HG02970 (cell line): ENCODE measurements around the gene DNAJC1.
"Not testable (repeated sequence)": the region's sequence is repeated elsewhere in the genome, so short reads cannot be mapped to it uniquely, and the experiment has no call there.

Experiments
- ATAC-seq: cut with Tn5 transposase; IDR thresholded peaks from one replicate; pipeline ENCODE4 v1.9.1; 2021; ENCODE audit warnings: mild to moderate bottlenecking, moderate library complexity, moderate number of reproducible peaks; ENCODE audit not compliant: unreplicated experiment, low FRiP score

Gene DNAJC1

DNA sequence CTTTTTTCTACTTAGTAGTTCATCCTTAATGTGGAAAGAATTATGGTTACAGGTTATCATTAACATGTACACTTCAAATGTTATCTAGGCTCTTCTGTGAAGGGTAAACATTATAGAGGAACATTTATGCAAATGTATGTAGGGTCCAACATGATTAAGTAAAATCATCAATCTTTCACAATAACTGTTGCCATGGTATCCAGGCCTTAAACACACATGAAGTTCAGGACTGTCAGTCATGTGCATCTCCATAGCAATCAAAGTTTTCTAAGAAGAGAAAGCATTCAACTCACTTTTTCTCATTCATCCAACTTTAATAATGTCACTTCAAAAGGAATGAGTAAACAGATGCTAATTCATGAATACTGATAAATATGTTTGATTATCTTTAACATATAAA lies 83.6 kb downstream of the DNAJC1 start:
- no peak for ATAC-seq

DNA sequence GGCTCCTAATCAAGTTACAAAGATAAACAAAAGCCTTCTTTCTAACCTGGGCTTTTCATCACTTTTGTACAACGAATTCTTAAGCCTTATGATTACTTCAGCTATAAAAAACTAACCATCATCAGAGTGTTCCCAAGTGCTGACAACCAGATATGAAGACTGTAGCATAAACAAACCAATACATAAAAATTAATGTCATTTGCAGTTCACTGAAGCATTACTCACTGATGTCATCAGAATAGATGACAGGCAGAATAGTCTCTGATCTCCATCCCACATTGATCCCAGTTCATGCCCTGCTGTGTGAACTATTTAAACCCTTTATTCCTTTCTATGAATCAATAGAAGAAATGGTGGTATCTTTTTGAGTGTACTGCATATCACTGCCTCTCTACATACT lies 84.4 kb downstream of the DNAJC1 start:
- no peak for ATAC-seq

DNA sequence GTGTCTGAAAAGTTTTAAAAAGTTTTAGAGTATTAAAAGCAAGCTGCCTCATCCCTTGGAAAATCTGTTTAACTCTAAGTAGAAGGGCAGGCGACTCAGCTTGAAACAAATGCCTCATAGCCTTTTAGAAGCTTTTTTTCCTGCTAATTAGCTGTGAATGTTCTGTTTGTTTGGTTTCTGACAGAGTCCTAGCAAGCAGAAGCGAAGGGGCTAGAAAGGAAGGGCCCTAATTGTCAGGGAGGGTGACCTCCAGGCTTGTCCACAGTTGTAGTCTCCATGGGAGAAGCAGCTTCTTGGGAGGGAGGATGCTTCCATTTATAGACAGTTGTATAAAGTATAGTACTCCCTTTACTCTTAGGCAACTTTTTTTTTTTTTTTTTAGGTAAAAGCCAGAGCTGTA lies 90.9 kb downstream of the DNAJC1 start:
- no peak for ATAC-seq

DNA sequence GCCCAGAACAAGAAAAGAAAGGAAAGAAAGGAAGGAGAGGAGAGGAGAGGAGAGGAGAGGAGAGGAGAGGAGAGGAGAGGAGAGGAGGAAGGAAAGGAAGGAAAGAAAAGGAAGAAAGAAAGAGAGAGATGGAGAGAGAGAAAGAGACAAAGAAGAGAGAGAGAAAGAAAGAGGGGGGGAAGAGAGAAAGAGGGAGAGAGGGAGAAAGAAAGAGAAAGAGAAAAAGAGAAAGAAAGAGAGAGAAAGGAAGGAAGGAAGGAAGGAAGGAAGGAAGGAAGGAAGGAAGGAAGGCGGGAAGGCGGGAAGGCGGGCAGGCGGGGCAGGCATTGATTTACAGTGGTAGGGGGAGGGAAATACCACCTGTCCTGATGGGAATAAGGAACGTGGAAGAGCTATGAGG lies 92.7 kb downstream of the DNAJC1 start:
- no peak for ATAC-seq

DNA sequence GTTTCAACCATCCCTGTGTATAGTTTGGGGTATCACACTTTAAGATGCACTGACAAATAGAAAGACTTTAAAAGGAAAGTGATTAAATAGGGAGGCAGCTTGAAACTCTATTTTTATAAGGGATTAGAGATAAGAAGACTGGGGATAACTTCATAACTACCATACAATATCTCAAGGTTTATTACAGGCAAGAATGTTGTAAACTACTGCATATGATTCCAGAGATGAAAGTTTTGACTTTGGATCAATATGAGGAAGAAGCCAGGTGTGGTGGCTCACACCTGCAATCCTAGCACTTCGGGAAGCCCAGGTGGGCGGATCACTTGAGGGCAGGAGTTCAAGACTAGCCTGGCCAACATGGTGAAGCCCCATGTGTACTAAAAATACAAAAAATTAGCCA lies 96.1 kb downstream of the DNAJC1 start:
- ATAC-seq, result no peak

DNA sequence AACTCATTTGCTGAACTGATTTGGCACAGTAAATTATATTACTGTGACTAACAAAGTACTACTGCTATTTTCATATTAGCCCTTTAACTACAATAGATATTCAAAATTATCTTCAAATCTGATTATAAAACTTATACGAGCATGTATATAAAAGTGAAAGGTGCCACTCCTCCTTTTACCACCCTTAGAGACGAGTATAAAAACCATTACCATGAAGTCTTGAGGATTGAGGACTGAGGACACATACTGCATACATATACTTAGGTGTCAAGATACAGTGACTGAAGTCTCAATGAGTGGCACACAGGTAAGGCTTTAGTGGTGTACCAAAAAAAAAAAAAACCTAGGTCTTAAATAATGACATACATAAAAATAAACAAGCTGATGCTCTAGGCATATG lies 98.6 kb downstream of the DNAJC1 start:
- no peak for ATAC-seq

DNA sequence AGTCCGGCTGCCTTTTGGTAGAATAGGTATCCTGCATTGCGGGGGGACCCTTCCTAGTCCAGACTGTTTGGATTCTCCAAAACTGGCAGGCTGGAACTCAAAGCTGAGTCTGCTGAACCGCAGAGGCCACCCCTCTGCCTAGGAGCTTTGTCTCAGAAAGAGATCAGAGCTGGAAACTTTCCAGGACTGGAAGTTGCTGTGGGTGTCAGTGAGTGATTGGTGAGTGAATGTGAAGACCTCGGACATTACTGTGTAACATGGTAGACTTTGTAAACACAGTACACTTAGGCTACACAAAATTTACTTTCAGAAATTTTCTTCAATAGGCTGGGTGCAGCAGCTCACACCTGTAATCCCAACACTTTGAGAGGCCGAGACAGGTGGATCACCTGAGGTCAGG lies 103.8 kb downstream of the DNAJC1 start:
- no peak for ATAC-seq

DNA sequence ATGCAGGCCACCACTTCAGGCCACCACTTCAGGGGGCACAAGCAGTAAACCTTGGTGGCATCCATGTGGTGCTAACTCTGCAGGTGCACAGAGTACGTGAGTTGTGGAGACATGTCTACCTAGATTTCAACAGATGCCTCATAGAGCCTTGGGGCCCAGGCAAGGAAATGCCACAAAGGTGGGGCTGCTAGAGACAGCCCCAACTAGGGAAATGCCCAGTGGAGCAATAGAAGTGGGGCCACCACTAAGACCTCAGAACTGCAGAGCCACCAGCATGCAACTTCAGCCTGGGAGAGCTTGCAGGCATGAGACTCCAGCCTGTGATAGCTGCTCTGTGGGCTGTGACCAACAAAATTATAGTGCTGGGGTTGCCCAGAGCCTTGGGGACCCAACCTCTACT lies 107.6 kb downstream of the DNAJC1 start:
- ATAC-seq, result no peak

DNA sequence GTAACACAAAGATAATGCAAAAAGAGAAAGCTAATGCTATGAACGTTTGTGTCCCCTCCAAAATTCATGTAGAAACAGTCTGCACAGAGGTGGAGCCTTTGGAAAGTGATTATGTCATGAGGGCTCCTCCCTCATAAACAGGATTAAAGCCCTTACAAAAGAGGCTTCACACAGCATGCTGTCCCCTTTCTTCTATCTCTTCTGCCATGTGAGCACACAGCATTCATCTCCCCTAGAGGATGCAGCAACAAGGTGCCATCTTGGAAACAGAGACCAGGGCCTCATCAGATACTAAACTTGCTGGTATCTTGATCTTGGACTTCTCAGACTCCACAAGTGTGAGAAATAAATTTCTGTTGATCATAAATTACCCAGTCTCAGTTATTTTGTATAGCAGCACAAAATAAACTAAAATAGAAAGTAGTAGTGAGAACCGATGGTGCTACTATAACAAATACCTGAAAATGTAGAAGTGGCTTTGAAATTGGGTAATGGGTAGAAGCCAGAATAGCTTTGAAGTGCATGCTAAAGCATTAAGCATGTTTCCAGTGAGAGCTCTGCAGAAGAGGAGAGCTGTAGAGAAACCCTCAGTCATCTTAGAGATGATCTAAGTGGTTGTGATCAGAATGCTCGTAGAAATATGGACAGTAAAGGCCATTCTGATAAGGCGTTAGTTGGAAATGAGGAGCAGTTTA lies 108.7 kb downstream of the DNAJC1 start:
- ATAC-seq, result no peak

DNA sequence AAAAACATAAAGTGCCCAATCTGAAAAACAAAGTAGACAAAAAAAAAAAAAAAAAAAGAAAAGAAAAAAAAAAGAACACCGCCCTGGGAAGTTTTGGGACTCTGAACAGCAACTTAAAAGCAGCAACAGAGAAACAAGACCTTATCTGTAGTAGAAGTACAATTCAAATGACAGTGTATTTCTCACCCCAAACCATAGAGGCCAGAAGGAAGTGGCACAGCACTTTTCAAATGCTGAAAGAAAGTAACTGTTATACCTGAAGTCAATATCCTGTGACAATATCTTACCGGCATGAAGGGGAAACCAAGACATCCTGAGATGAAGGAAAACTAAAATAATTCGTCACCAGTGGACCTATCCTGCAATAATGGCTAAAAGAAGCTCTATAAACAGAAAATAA lies 112.1 kb downstream of the DNAJC1 start:
- no peak for ATAC-seq

DNA sequence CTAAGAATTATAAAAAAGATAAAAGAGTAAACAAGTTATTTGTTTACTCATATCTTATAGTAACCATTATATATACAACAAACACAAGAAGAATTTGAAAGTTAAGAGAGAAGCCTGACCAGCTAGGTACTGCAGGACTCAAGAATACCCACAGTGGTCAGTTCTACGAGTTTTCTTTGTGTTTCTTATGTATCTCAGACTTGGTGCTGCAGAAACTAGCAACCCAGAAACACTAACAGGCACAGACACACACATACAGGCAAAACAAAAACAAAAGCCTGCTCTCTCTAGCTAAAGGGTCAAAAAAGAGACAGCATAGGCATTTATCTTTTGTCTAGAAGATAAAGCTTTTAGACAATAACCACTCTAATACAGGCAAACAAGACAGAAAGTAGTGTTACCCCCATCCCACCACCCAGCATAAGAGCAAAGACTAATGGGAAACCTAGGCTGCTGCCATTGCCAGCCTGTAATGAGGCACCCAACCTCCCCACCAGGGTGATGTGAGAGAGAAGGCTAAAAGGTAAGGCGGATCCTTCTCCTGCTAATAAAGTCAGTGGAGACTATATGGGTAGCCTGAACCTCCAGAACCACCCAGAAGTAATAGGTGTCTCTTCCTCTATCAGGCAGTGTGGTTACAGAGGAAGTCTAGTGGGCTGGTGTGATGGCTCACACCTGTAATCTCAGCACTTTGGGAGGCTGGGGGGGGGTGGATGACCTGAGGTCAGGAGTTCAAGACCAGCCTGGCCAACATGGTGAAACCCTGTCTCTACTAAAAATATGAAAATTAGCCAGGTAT lies 113.9 kb downstream of the DNAJC1 start:
- ATAC-seq, result no peak

DNA sequence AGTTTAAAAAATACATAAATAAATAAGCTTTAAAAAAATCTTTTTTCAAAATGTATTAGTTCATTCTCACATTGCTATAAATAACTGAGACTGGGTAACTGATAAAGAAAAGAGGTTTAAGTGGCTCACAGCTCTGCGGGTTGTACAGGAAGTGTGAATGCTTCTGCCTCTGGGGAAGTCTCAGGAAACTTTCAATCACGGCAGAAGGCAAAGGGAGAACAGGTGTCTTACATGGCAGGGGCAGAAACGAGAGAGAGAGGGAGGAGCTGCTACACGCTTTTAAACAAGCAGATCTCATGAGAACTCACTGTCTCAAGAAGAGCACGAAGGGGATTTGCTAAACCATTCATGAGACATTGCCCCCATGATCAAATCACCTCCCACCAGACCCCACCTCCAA lies 114.6 kb downstream of the DNAJC1 start:
- peak; percentile 88 for ATAC-seq

DNA sequence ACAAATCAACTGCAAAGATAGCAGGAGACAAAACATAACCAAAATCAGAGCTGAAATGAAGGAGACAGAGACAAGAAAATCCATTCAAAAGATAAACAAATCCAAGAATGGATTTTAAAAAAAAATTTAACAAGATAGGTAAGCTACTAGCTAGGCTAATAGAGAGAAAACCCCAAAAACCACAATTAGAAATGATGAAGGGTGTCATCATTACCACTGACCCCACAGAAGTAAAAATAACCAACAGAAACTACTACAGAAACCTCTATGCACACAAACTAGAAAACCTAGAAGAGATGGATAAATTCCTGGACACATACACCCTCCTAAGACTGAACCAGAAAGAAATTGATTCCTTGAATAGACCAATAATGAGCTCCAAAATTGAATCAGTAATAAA lies 117.6 kb downstream of the DNAJC1 start:
- no peak for ATAC-seq

DNA sequence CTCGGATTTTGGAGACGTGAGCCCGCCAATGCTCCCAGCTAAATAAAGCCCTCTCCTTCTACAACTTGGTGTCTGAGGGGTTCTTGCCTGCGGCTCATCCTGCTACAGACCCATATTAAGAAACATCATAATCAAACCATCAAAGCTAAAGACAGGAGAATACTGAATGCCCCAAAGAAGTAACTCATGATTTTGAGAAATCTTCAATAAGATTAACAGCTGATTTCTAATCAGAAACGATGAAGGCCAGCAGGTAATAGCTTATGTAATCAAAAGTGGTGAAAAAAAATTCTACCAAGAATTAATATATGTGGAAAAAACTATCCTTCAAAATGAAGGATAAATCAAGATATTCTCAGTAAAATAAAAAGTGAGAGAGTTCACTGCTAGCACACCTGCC lies 130.3 kb downstream of the DNAJC1 start:
- no peak for ATAC-seq

DNA sequence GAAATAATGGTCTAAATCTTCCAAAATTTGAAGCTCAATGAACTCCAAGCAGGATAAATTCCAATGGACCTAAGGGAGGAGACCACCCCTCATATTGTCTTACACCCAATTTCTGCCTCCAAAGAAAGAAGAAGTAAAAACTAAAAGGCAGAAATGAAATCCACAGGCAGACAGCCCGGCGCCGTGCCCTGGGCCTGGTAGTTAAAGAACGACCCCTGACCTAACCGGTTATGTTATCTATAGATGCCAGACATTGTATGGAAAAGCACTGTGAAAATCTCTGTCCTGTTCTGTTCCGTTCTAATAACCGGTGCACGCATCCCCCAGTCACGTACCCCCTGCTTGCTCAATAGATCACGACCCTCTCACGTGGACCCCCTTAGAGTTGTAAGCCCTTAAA lies 130.8 kb downstream of the DNAJC1 start:
- not testable (repeated sequence) for ATAC-seq

DNA sequence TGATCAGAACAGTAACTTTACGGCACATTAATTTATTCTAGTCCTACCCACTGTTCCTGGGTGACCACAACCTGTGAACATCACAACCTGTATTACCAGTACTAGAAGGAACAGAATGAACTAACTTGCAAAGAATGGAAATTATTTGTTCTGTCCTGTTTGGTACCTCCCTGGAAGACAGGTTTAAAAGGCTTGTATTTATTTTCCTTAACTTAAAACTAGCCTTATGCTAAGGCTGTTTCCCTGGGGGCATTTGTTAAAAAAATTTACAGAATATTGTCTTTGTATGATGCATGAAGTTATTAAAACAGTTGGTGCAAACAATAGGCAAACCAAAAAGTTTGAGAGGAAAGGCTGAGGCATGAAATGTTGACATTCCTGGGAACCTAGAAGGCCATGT lies 132.7 kb downstream of the DNAJC1 start:
- ATAC-seq, result no peak

DNA sequence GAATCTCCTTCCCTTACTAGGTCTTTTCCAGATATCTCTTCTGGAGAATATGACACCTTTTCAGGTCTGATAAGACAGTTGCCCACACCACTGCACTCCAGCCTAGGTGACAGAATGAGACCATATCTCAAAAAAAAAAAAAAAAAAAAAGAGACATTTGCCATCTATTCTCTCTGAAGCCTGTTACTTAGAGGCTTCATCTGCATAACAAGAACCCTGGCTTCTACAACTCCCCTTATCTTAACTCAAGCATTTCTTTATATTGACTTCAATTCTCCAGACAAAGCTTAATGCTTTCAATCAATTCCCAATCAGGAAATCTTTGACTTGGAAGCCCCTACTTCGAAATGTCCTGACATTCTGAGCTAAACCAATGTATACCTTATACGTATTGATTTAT lies 134.4 kb downstream of the DNAJC1 start:
- ATAC-seq, result not testable (repeated sequence)

DNA sequence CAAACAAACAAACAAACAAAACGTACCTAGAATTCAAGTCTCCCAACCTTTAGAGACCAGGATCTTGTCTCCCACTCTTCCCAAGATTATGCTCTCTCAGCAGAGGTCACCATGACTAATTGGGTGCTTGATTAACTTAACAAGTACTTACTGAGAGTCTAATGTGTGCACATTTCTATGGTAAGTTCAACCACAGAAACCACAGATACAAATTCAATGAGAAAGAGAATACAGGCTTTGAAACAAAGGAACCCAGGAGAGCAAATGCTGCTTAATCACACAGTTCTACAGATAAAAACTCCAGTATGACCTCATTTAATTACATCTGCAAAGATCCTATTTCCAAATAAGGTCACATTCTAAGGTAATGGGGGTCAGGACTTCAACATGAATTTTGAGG lies 142.8 kb downstream of the DNAJC1 start:
- no peak for ATAC-seq

DNA sequence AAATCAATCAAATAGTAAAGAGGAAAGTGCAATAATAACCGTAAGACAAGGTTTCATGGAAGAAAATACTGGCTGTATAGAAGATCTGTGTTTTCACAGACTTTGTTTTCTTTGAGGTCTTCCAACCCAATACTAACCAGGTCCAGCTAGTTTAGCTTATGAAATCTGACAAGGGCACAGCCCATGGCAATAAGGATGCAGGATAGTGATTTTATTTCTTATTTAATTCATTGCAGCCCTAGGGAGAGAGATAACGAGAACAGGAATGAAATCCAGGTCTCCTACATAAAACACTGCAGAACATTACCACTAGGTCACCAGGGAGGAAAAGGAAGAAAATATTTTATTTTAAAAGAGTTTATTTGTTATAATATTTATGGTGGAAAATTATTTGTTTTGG lies 145.1 kb downstream of the DNAJC1 start:
- no peak for ATAC-seq

DNA sequence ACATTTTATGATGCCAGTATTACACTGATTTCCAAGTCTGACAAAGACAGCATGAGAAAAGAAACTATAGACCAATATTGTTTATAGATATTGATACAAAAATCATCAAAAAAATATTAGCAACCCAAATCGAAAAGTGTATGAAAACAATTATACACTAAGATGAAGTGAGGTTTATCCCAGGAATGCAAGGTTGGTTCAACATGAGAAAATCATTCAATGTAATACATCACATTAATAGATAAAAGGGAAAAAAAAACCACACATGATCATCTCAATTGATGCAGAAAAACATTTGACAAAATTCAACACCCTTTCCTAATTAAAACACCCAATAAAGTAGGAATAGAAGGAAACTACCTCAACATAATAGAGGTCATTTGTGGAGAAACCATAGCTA lies 153.9 kb downstream of the DNAJC1 start:
- no peak for ATAC-seq

DNA sequence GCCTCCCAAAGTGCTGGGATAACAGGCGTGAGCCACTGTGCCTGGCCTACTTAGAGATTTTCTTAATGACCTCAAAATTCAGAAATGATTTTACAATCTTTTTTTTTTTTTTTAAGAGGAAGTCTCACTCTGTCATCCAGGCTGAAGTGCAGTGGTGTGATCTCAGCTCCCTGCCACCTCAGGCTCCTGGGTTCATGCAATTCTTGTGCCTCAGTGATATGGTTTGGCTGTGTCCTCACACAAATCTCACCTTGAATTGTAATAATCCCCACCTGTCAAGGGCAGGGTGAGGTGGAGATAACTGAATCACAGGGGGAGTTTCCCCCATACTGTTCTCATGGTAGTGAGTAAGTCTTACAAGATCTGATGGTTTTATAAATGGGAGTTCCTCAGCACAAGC lies 159.9 kb downstream of the DNAJC1 start:
- ATAC-seq, result no peak

DNA sequence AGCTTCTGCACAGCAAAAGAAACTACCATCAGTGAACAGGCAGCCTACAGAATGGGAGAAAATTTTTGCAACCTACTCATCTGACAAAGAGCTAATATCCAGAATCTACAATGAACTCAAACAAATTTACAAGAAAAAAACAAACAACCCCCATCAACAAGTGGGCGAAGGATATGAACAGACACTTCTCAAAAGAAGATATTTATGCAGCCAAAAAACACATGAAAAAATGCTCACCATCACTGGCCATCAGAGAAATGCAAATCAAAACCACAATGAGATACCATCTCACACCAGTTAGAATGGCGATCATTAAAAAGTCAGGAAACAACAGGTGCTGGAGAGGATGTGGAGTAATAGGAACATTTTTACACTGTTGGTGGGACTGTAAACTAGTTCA lies 162.3 kb downstream of the DNAJC1 start:
- not testable (repeated sequence) for ATAC-seq
